ENCODE data around the gene PLEKHJ1.

Gene PLEKHJ1

GRCh38 chr19:2189880-2190279 is 46.2 kb downstream of the PLEKHJ1 start:
- no peak for TF ChIP-seq CTCF (IDR thresholded peaks at IDR 0.05; ENCODE audit: low read depth, low read length, missing control alignments)
- H3K4me3 ChIP-seq (replicated peaks; ENCODE audit: low read depth, low read length) = no peak overlapping the region
- no peak for DNase-seq (ENCODE audit: extremely low read depth, low read depth)

GRCh38 chr19:2188708-2189385 is 47.3 kb downstream of the PLEKHJ1 start:
- no peak for DNase-seq (ENCODE audit: extremely low read depth, low read depth)
- no peak overlapping the region for H3K4me3 ChIP-seq (replicated peaks; ENCODE audit: low read depth, low read length)
- no peak for TF ChIP-seq CTCF (IDR thresholded peaks at IDR 0.05; ENCODE audit: low read depth, low read length, missing control alignments)

- no peak for TF ChIP-seq CTCF (IDR thresholded peaks at IDR 0.05; ENCODE audit: low read depth, low read length, missing control alignments)
- DNase-seq (ENCODE audit: extremely low read depth, low read depth) = no peak
- H3K4me3 ChIP-seq (replicated peaks; ENCODE audit: low read depth, low read length) = no peak overlapping the region
These were observed 49.0 kb downstream of the PLEKHJ1 start for GRCh38 chr19:2187159-2187558.

GRCh38 chr19:2186071-2186846 is 49.9 kb downstream of the PLEKHJ1 start:
- no peak for TF ChIP-seq CTCF (IDR thresholded peaks at IDR 0.05; ENCODE audit: low read depth, low read length, missing control alignments)
- H3K4me3 ChIP-seq (replicated peaks; ENCODE audit: low read depth, low read length) = no peak overlapping the region
- peak; percentile 74 for DNase-seq (ENCODE audit: extremely low read depth, low read depth)

- no peak for TF ChIP-seq CTCF (IDR thresholded peaks at IDR 0.05; ENCODE audit: low read depth, low read length, missing control alignments)
- no peak for DNase-seq (ENCODE audit: extremely low read depth, low read depth)
- no peak overlapping the region for H3K4me3 ChIP-seq (replicated peaks; ENCODE audit: low read depth, low read length)
These were observed 50.4 kb downstream of the PLEKHJ1 start for GRCh38 chr19:2185734-2186070.

GRCh38 chr19:2184422-2184975 is 51.6 kb downstream of the PLEKHJ1 start:
- no peak overlapping the region for H3K4me3 ChIP-seq (replicated peaks; ENCODE audit: low read depth, low read length)
- DNase-seq (ENCODE audit: extremely low read depth, low read depth) = no peak
- no peak for TF ChIP-seq CTCF (IDR thresholded peaks at IDR 0.05; ENCODE audit: low read depth, low read length, missing control alignments)
